D721Med (cell line): ENCODE measurements around the gene SKA1.
A peak's percentile ranks its signal among the peaks of the same experiment; 100 is the strongest.
"Not testable (repeated sequence)": the region's sequence is repeated elsewhere in the genome, so short reads cannot be mapped to it uniquely, and the experiment has no call there.

ENCODE experiments used
- DNase-seq: peaks from one replicate; pipeline ENCODE4 v3.0.0; 2011; ENCODE audit warnings: low spot score; ENCODE audit not compliant: insufficient read length
- FAIRE-seq: peaks from 2 replicates; lab custom pipeline; 2011; peaks lifted over from hg19 to GRCh38; lab: Jason Lieb, UNC
- CTCF ChIP-seq: IDR thresholded peaks from 2 replicates; pipeline ENCODE4 v1.5.1; 2012; ENCODE audit warnings: mild to moderate bottlenecking, control low read depth; ENCODE audit not compliant: insufficient read depth; ENCODE audit errors: missing control alignments

The SKA1 gene

GRCh38 chr18:50432915-50433314 is 58.1 kb downstream of the SKA1 start:
- TF ChIP-seq CTCF = no peak
- DNase-seq (no peak), FAIRE-seq (no peak)

DNA sequence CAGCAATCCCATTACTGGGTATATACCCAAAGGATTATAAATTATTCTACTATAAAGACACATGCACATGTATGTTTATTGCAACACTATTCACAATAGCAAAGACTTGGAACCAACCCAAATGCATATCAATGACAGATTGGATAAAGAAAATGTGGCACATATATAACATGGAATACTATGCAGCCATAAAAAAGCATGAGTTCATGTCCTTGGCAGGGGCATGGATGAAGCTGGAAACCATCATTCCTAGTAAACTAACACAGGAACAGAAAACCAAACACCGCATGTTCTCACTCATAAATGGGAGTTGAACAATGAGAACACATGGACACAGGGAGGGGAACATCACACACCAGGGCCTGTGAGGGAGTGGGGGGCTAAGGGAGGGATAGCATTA is 61.9 kb downstream of the SKA1 start:
- not testable (repeated sequence) for FAIRE-seq, DNase-seq

GRCh38 chr18:50439460-50440015 is 64.7 kb downstream of the SKA1 start:
- DNase-seq (no peak), FAIRE-seq (no peak)
- TF ChIP-seq CTCF = no peak

DNA sequence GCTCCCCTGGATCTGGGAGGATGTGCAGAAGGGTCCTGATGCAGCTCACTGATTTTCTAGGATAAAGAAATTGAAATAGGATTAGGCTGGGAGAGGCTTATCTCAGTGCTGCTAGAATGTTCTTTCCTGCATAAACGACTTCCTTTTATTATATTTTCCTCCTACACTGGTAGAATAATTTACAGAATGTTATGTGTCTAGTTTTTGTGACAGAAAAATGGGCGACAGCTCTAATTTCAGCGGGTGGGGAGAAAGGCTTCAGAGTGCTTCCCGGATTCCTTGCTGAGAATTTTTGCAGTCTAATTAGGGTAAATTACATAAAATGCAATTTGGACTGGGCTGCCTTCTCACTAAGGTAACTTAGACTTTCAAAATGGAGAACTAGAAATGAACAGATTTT is 66.2 kb downstream of the SKA1 start:
- DNase-seq = peak; percentile 31
- TF ChIP-seq CTCF = no peak

GRCh38 chr18:50441501-50441900 is 66.7 kb downstream of the SKA1 start:
- FAIRE-seq (no peak), DNase-seq (no peak)
- TF ChIP-seq CTCF = no peak

More for the DNA sequence above, 66.2 kb downstream of the SKA1 start:
- FAIRE-seq = peak; percentile 92
